K562 (cell line): Measurements from ENCODE around the gene SLC48A1. TPM values are rescaled to one million over a fixed set of nuclear protein-coding genes. Genes with fewer than 3 reads are reported as not detected.

Experiments
- ATAC-seq: fragments of 200-7000 bp; cut with Tn5 transposase; 3 replicates; pipeline ENCODE4 v1.9.1; 2020; ENCODE audit warnings: moderate library complexity
- BruUV-seq: library from RNA; stranded (reverse); fragments of 400-500 nt; replicated peaks from 2 replicates; lab custom pipeline; 2021; lab: Mats Ljungman, UMichigan
- CTCF ChIA-PET: fragments of 300-600 bp; formaldehyde crosslinking; extraction: SDS; loops from one replicate; lab custom pipeline; 2021; ENCODE audit warnings: low intra/inter-chr PET ratio; lab: Yijun Ruan, JAX
- POLR2A ChIA-PET: fragments of 300-600, 350-650 bp; sonication (Branson Sonifier 250); formaldehyde crosslinking; extraction: SDS; loops from one replicate; lab custom pipeline; 2021; ENCODE audit warnings: antibody characterized with exemption, inconsistent platforms; lab: Yijun Ruan, JAX
- DNase-seq, 4 experiments: peaks; one replicate each; pipeline versions ENCODE4 v3.0.0 to v3.0.0-alpha.2; 2011 to 2018; ENCODE audit warnings: low spot score in 3 of 4, mixed read lengths in 3 of 4; ENCODE audit errors: extremely low read depth in 1 of 4
- FAIRE-seq: peaks from 2 replicates; lab custom pipeline; 2011; peaks lifted over from hg19 to GRCh38; lab: Jason Lieb, UNC
- H2AFZ ChIP-seq: 2 replicates; pipeline ENCODE4 v1.6.0; 2011; ENCODE audit warnings: low read depth, low read length, control low read depth, inconsistent platforms
- H3K27ac ChIP-seq: fragments of 200-600 bp; 3 replicates; pipeline ENCODE4 v1.8.0; 2011; ENCODE audit warnings: low read depth, mild to moderate bottlenecking, control low read depth, inconsistent platforms, low read length, moderate library complexity, mixed read lengths; ENCODE audit errors: extremely low read depth
- H3K27me3 ChIP-seq, 2 experiments: fragments of 300-600 bp in 1 of 2; 2 replicates in 1 of 2; 3 replicates in 1 of 2; pipeline versions ENCODE4 v1.6.0 to v1.8.0; 2011; ENCODE audit warnings: inconsistent platforms in 2 of 2, low read length in 2 of 2, mild to moderate bottlenecking in 1 of 2, mixed read lengths in 1 of 2, moderate library complexity in 1 of 2; ENCODE audit not compliant: control insufficient read depth in 2 of 2, insufficient read depth in 2 of 2
- H3K36me3 ChIP-seq: fragments of 300-600 bp; 3 replicates; pipeline ENCODE4 v1.8.0; 2011; ENCODE audit warnings: mild to moderate bottlenecking, low read length, inconsistent platforms; ENCODE audit not compliant: control insufficient read depth, insufficient read depth
- H3K4me1 ChIP-seq, 2 experiments: fragments of 200-600 bp in 1 of 2; replicated peaks in 1 of 2; 2 replicates in 1 of 2; 3 replicates in 1 of 2; pipeline versions ENCODE4 v1.5.1 to v1.8.0; 2011; ENCODE audit warnings: inconsistent platforms in 2 of 2, low read length in 2 of 2, mild to moderate bottlenecking in 1 of 2, mixed read lengths in 1 of 2, moderate library complexity in 1 of 2; ENCODE audit not compliant: control insufficient read depth in 2 of 2, insufficient read depth in 2 of 2
- H3K4me2 ChIP-seq: 2 replicates; pipeline ENCODE4 v1.6.1; 2011; ENCODE audit warnings: low read length, control low read depth, inconsistent platforms, mixed read lengths; ENCODE audit not compliant: insufficient read depth
- H3K4me3 ChIP-seq: fragments of 200-600 bp; sonication (generic), shearing (Covaris generic); 2 replicates; pipeline ENCODE4 v1.5.1; 2016; ENCODE audit warnings: control low read depth, inconsistent platforms
- H3K79me2 ChIP-seq: fragments of 200-600 bp; 3 replicates; pipeline ENCODE4 v1.8.0; 2011; ENCODE audit warnings: low read length, inconsistent platforms; ENCODE audit not compliant: control insufficient read depth, insufficient read depth
- H3K9ac ChIP-seq, 2 experiments: 2 replicates each; pipeline versions ENCODE4 v1.6.0 to v1.6.1; 2011; ENCODE audit warnings: low read depth in 2 of 2, low read length in 2 of 2, control low read depth in 1 of 2, inconsistent platforms in 1 of 2, mild to moderate bottlenecking in 1 of 2, mixed read lengths in 1 of 2; ENCODE audit not compliant: insufficient read depth in 1 of 2
- H3K9me1 ChIP-seq: one replicate; pipeline ENCODE4 v1.6.0; 2011; ENCODE audit warnings: inconsistent platforms, mild to moderate bottlenecking, low read length, moderate library complexity; ENCODE audit not compliant: control insufficient read depth, insufficient read depth
- H3K9me3 ChIP-seq: replicated peaks from 2 replicates; pipeline ENCODE4 v1.5.1; 2011; ENCODE audit warnings: low read depth, low read length, inconsistent platforms; ENCODE audit not compliant: control insufficient read depth, insufficient read depth
- H4K20me1 ChIP-seq: replicated peaks from 2 replicates; pipeline ENCODE4 v1.6.1; 2011; ENCODE audit warnings: low read length, inconsistent platforms, mixed read lengths; ENCODE audit not compliant: control insufficient read depth, insufficient read depth
- EZH2 ChIP-seq: IDR thresholded peaks from 2 replicates; pipeline ENCODE4 v1.6.1; 2012; ENCODE audit warnings: low read depth, mild to moderate bottlenecking, inconsistent platforms, low read length, borderline replicate concordance
- POLR2G ChIP-seq: fragments of 200-400 bp; formaldehyde crosslinking; IDR thresholded peaks from 2 replicates; pipeline ENCODE4 v1.6.1; 2017; ENCODE audit warnings: low read depth, mild to moderate bottlenecking, antibody characterized with exemption, low read length, moderate library complexity
- TRIM28 ChIP-seq: fragments of 450-650 bp; IDR thresholded peaks from 2 replicates; pipeline ENCODE4 v1.6.1; 2017
- ZNF764 ChIP-seq: fragments of 250-450 bp; sonication (Bioruptor Pico); IDR thresholded peaks from 2 replicates; pipeline ENCODE4 v1.4.0; 2020; ENCODE audit warnings: low read depth, mild to moderate bottlenecking, moderate library complexity
- WGBS: fragments of 100-300 bp; shearing (Covaris generic); methylation state at CpG from one replicate; pipeline ENCODE4 v1.1.6; 2016; ENCODE audit warnings: low coverage, mixed read lengths; ENCODE audit not compliant: insufficient coverage; ENCODE audit errors: missing lambda C conversion rate; 5-methylcytosine and 5-hydroxymethylcytosine counted together
- in situ Hi-C: fragments of 300-500 bp; cut with MboI; formaldehyde crosslinking; loops from 4 replicates; pipeline ENCODE4 v1.15.0; 2018; ENCODE audit warnings: inconsistent platforms, mixed read lengths
- intact Hi-C: fragments of 100-400 bp; cut with micrococcal nuclease; formaldehyde crosslinking; loops from 2 replicates; pipeline ENCODE4 v1.14.2; 2022
- polyA plus RNA-seq, 8 experiments: library from polyadenylated mRNA; depleted of rRNA in 4 of 8; stranded (reverse) in 5 of 8; unstranded in 3 of 8; fragments of >200 nt; fragmentation: Nextera tagmentation in 2 of 8; fragmentation: Illumina TruSeq in 1 of 8; extraction: Ambion mirVana in 2 of 8; extraction: Trizol in 1 of 8; gene quantifications; 2 replicates each; pipeline versions ENCODE4 v1.2.1 to v1.2.3, GENCODE V29; 2011 to 2014; ENCODE audit warnings: inconsistent platforms in 1 of 8, missing spikeins in 1 of 8
- total RNA-seq, 7 experiments: library from RNA; depleted of rRNA in 6 of 7; stranded (reverse); fragments of >200 nt in 6 of 7; fragmentation: Illumina TruSeq in 2 of 7; extraction: Trizol in 2 of 7; gene quantifications; 2 replicates each; pipeline versions ENCODE4 v1.2.1 to v1.2.3, GENCODE V29; 2011 to 2021; ENCODE audit warnings: low replicate concordance in 1 of 7
- TF ChIP-seq, protein P1 (sequence below): fragments of 250-450 bp; sonication (Bioruptor Pico); IDR thresholded peaks from 2 replicates; pipeline ENCODE4 v1.8.0; 2022; ENCODE audit warnings: inconsistent platforms, mild to moderate bottlenecking, moderate library complexity, borderline replicate concordance
- TF ChIP-seq, protein P2 (sequence below): IDR thresholded peaks from 2 replicates; pipeline ENCODE4 v1.6.1; 2012; ENCODE audit warnings: low read depth, low read length, improper control_type of control experiment, borderline replicate concordance
- TF ChIP-seq, protein P3 (sequence below): fragments of 450-650 bp; IDR thresholded peaks from 2 replicates; pipeline ENCODE4 v1.6.1; 2014; ENCODE audit warnings: low read depth, mild to moderate bottlenecking, moderate library complexity, borderline replicate concordance
- TF ChIP-seq, protein P4 (sequence below): fragments of 250-450 bp; sonication (Bioruptor Pico); IDR thresholded peaks from 2 replicates; pipeline ENCODE4 v1.4.0; 2020; ENCODE audit warnings: mild to moderate bottlenecking
- TF ChIP-seq, protein P5 (sequence below), 2 experiments: fragments of 450-650 bp; IDR thresholded peaks; 2 replicates each; pipeline ENCODE4 v1.6.1; 2016

The SLC48A1 gene
- total and polyA plus RNA-seq, 9 of the 15 experiments (the other 6 are each of a cell fraction or from before 2014, with no cell fraction given) = 10.7 to 37.5 (median 18.7) TPM

DNA sequence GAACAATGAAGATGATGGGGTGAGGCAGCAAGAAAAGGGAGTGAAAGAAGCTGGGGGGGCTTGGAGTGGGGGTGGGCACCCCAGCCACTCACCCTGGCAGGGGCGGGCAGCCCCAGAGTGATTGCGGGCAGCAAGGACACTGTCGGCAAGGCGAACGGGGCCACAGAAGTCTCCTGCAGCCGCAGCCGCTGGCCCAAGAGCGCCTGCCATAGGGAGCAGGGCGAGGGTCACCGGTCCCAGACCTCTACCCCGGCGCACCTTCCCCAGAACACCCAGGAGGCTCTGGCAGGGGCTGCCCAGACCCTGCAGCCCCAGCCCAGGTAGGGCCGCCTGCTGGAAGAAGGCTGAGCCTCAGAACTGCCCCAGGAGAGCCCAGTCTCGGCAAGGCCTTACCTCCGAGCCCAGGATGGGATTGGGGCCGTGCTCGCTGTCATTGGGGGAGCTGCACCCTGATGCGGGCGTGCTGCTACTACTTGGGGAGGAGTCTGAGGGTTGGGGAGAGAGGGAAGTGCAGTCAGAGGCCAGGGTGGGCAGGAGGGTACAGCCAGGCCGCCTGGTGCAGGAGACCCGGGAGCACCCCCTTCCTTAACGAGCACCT, 22.9 kb downstream of the SLC48A1 start (continued):
- TF ChIP-seq, protein P1, sequence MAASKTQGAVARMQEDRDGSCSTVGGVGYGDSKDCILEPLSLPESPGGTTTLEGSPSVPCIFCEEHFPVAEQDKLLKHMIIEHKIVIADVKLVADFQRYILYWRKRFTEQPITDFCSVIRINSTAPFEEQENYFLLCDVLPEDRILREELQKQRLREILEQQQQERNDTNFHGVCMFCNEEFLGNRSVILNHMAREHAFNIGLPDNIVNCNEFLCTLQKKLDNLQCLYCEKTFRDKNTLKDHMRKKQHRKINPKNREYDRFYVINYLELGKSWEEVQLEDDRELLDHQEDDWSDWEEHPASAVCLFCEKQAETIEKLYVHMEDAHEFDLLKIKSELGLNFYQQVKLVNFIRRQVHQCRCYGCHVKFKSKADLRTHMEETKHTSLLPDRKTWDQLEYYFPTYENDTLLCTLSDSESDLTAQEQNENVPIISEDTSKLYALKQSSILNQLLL (CRISPR knock-in tag) = no peak
- TF ChIP-seq POLR2G = peak; percentile 60

DNA sequence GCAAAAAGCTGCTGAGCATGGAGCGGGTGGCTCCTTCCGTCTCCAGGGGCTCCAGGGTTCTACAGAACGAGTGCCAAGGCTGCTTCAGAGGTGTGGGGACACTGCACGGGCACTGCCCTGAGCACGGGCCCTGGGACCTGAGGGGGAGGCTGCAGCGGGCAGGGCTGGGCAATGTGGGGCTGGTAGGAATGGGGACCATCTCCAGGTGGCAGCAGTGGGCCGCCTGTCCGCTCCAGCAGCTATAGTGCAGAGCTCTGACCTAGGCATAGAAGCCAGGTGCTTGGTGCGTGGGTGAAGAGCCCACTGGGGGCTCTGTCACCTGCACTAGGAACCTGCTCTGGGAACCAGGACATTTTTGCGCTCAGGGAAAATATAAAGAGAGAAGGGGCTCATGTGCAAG, 24.4 kb downstream of the SLC48A1 start:
- Histone ChIP-seq H3K27ac (no peak overlapping the region), H4K20me1 (peaks cover 7% of the 10 kb centered on the region; the same call in 1 of the 2 replicates), H3K9ac (no peak overlapping the region), H3K9me1 (peaks cover 5% of the 10 kb centered on the region), H2AFZ (no peak overlapping the region), H3K4me3 (no peak overlapping the region), H3K27me3 (no peaks in the 10 kb centered on the region), H3K79me2 (peaks cover 36% of the 10 kb centered on the region), H3K9me3 (no peaks in the 10 kb centered on the region), H3K4me2 (no peak overlapping the region), H3K4me1 (peaks cover 0 to 30% of the 10 kb centered on the region in 2 experiments; a peak in 3 of 5 replicates), H3K36me3 (peaks cover 98% of the 10 kb centered on the region; the same call in 2 of the 3 replicates)
- ChIA-PET CTCF (interaction anchor here (0.6 to 1.7 kb wide), 3 partner anchors 41 to 742 kb away, joined by 3 to 11 read pairs (median 3); no protein-coding TSS in a partner anchor), POLR2A (interaction anchor here (1.5 kb wide), 1 partner anchor 16 kb away, joined by 4 read pairs; no protein-coding TSS in a partner anchor)
- DNase-seq (no peak), ATAC-seq (peak; percentile 65), FAIRE-seq (no peak)
- WGBS = 93% methylated on average over 9 of the region's 10 CpGs
- intact Hi-C loops = loop anchor here (5.0 kb wide), 1 partner anchor 40 kb away; no protein-coding TSS in a partner anchor
- BruUV-seq = no TSS peak
- in situ Hi-C loops = no loop called here
- no peak for TF ChIP-seq EZH2
- TF ChIP-seq ZNF764 (CRISPR knock-in tag) = no peak
- TF ChIP-seq, protein P2, sequence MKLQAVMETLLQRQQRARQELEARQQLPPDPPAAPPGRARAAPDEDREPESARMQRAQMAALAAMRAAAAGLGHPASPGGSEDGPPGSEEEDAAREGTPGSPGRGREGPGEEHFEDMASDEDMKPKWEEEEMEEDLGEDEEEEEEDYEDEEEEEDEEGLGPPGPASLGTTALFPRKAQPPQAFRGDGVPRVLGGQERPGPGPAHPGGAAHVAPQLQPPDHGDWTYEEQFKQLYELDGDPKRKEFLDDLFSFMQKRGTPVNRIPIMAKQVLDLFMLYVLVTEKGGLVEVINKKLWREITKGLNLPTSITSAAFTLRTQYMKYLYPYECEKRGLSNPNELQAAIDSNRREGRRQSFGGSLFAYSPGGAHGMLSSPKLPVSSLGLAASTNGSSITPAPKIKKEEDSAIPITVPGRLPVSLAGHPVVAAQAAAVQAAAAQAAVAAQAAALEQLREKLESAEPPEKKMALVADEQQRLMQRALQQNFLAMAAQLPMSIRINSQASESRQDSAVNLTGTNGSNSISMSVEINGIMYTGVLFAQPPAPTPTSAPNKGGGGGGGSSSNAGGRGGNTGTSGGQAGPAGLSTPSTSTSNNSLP = no peak
- TF ChIP-seq, protein P3, sequence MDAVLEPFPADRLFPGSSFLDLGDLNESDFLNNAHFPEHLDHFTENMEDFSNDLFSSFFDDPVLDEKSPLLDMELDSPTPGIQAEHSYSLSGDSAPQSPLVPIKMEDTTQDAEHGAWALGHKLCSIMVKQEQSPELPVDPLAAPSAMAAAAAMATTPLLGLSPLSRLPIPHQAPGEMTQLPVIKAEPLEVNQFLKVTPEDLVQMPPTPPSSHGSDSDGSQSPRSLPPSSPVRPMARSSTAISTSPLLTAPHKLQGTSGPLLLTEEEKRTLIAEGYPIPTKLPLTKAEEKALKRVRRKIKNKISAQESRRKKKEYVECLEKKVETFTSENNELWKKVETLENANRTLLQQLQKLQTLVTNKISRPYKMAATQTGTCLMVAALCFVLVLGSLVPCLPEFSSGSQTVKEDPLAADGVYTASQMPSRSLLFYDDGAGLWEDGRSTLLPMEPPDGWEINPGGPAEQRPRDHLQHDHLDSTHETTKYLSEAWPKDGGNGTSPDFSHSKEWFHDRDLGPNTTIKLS = no peak
- TF ChIP-seq TRIM28 = no peak
- TF ChIP-seq, protein P4, sequence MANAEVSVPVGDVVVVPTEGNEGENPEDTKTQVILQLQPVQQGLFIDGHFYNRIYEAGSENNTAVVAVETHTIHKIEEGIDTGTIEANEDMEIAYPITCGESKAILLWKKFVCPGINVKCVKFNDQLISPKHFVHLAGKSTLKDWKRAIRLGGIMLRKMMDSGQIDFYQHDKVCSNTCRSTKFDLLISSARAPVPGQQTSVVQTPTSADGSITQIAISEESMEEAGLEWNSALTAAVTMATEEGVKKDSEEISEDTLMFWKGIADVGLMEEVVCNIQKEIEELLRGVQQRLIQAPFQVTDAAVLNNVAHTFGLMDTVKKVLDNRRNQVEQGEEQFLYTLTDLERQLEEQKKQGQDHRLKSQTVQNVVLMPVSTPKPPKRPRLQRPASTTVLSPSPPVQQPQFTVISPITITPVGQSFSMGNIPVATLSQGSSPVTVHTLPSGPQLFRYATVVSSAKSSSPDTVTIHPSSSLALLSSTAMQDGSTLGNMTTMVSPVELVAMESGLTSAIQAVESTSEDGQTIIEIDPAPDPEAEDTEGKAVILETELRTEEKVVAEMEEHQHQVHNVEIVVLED (CRISPR knock-in tag) = no peak
- TF ChIP-seq, protein P5, sequence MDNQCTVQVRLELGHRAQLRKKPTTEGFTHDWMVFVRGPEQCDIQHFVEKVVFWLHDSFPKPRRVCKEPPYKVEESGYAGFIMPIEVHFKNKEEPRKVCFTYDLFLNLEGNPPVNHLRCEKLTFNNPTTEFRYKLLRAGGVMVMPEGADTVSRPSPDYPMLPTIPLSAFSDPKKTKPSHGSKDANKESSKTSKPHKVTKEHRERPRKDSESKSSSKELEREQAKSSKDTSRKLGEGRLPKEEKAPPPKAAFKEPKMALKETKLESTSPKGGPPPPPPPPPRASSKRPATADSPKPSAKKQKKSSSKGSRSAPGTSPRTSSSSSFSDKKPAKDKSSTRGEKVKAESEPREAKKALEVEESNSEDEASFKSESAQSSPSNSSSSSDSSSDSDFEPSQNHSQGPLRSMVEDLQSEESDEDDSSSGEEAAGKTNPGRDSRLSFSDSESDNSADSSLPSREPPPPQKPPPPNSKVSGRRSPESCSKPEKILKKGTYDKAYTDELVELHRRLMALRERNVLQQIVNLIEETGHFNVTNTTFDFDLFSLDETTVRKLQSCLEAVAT (IDR thresholded peaks at IDR 0.05) = no peak
